CD8-positive, alpha-beta memory T cell (primary cell): ENCODE data around the gene DNAH1. TPM values are rescaled to one million over a fixed set of nuclear protein-coding genes. Genes with fewer than 3 reads are reported as not detected.

Source experiments
- CTCF ChIA-PET: fragments of 350-600 bp; sonication (Branson Sonifier 250); formaldehyde crosslinking; loops from one replicate; lab custom pipeline; 2021; ENCODE audit warnings: antibody characterized with exemption; lab: Charles Lee
- POLR2A ChIA-PET: fragments of 350-600 bp; sonication (Branson Sonifier 250); formaldehyde crosslinking; loops from one replicate; lab custom pipeline; 2021; ENCODE audit warnings: antibody characterized with exemption; lab: Charles Lee
- DNase-seq, 5 donors: peaks; one replicate each; pipeline versions ENCODE4 v3.0.0 to v3.0.0-alpha.2; 2020 to 2022; ENCODE audit warnings: mixed read lengths in 1 of 5
- H3K27ac ChIP-seq: one replicate; pipeline ENCODE4 v1.7.0; 2013; ENCODE audit warnings: low read depth, mild to moderate bottlenecking, low read length, moderate library complexity
- H3K27me3 ChIP-seq: 2 replicates; pipeline ENCODE4 v1.7.0; 2013; ENCODE audit warnings: low read length, mild to moderate bottlenecking; ENCODE audit not compliant: insufficient read depth, poor library complexity, severe bottlenecking
- H3K36me3 ChIP-seq: 2 replicates; pipeline ENCODE4 v1.7.0; 2013; ENCODE audit warnings: mild to moderate bottlenecking, low read length, moderate library complexity; ENCODE audit not compliant: insufficient read depth
- H3K4me1 ChIP-seq: 2 replicates; pipeline ENCODE4 v1.7.0; 2013; ENCODE audit warnings: mild to moderate bottlenecking, low read length, moderate library complexity; ENCODE audit not compliant: insufficient read depth
- H3K4me3 ChIP-seq: 2 replicates; pipeline ENCODE4 v1.7.0; 2013; ENCODE audit warnings: mild to moderate bottlenecking, low read length
- H3K9me3 ChIP-seq: 2 replicates; pipeline ENCODE4 v1.7.0; 2013; ENCODE audit warnings: mild to moderate bottlenecking, low read length
- H3K27ac Mint-ChIP-seq, 8 donors: one replicate each; pipeline ENCODE4 v1.8.0; 2020 to 2021; ENCODE audit warnings: mixed read lengths in 8 of 8, mild to moderate bottlenecking in 6 of 8, inconsistent platforms in 3 of 8, moderate library complexity in 3 of 8
- H3K27me3 Mint-ChIP-seq, 2 donors: one replicate each; pipeline ENCODE4 v1.8.0; 2020 to 2021; ENCODE audit warnings: mixed read lengths in 2 of 2, mild to moderate bottlenecking in 1 of 2, moderate library complexity in 1 of 2
- H3K36me3 Mint-ChIP-seq, 3 donors: one replicate each; pipeline ENCODE4 v1.8.0; 2020 to 2021; ENCODE audit warnings: mixed read lengths in 3 of 3, inconsistent platforms in 1 of 3, mild to moderate bottlenecking in 1 of 3
- H3K4me1 Mint-ChIP-seq, 3 donors: one replicate each; pipeline ENCODE4 v1.8.0; 2020 to 2021; ENCODE audit warnings: mixed read lengths in 3 of 3, inconsistent platforms in 1 of 3, mild to moderate bottlenecking in 1 of 3
- H3K4me3 Mint-ChIP-seq, 7 donors: one replicate each; pipeline ENCODE4 v1.8.0; 2020 to 2021; ENCODE audit warnings: mixed read lengths in 7 of 7, mild to moderate bottlenecking in 6 of 7, moderate library complexity in 4 of 7, inconsistent platforms in 2 of 7
- H3K9me3 Mint-ChIP-seq, 5 donors: one replicate each; pipeline ENCODE4 v1.8.0; 2020 to 2022; ENCODE audit warnings: mixed read lengths in 5 of 5, mild to moderate bottlenecking in 3 of 5, moderate library complexity in 2 of 5, inconsistent platforms in 1 of 5
- polyA plus RNA-seq: library from polyadenylated mRNA; unstranded; fragments of 300-500 nt; fragmentation: Illumina TruSeq; gene quantifications from one replicate; pipeline ENCODE4 v1.2.3, GENCODE V29; 2021
- total RNA-seq, 2 experiments: library from RNA; stranded (reverse); gene quantifications; one replicate each; pipeline ENCODE4 v1.2.3, GENCODE V29; 2021

Gene DNAH1
- total and polyA plus RNA-seq, 3 experiments from 2014 or later = 1.0 to 7.0 (median 7.0) TPM

DNA sequence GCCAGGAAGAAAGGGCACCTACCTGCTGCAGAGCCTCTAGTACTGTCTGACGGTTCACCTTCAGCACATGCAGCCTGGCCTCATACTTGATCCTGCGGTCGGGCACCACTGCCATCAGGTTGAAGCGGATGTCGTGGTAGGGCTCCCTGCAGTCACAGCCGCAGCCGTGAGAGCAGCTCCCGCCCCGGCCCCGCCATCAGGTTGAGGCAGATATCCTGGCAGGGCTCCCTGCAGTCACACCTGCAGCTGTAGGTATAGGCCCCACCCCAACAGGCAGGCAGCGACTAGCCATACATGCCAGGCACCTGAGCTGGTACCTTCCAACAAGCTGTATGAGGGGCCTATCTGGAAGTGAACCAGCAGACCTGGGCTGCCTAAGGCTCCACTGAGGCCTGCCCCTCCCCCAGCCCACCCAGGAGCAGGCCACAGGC is 90.1 kb downstream of the DNAH1 start:
- Mint-ChIP-seq H3K4me3 (peak overlapping the region in 1 of 7 donors; percentile 20), H3K36me3 (peaks cover 3 to 77% (median 4%) of the 10 kb centered on the region in 3 donors), H3K4me1 (peaks cover 19 to 31% (median 25%) of the 10 kb centered on the region in 3 donors), H3K9me3 (no peaks in the 10 kb centered on the region), H3K27me3 (no peaks in the 10 kb centered on the region), H3K27ac (peak overlapping the region in 2 of 8 donors; percentile 21 to 87)
- H3K36me3 ChIP-seq = peaks cover 67% of the 10 kb centered on the region
- peaks cover 27% of the 10 kb centered on the region for H3K4me1 ChIP-seq
- no peak overlapping the region for H3K27ac ChIP-seq
- H3K27me3 ChIP-seq = no peaks in the 10 kb centered on the region
- H3K4me3 ChIP-seq = no peak overlapping the region
- CTCF ChIA-PET = interaction anchor here (1.4 to 1.7 kb wide), 2 partner anchors 40 to 67 kb away, joined by 4 read pairs; no protein-coding TSS in a partner anchor
- POLR2A ChIA-PET = no interaction called here
- H3K9me3 ChIP-seq = no peaks in the 10 kb centered on the region
- peak in 1 of 5 donors; percentile 11 for DNase-seq

DNA sequence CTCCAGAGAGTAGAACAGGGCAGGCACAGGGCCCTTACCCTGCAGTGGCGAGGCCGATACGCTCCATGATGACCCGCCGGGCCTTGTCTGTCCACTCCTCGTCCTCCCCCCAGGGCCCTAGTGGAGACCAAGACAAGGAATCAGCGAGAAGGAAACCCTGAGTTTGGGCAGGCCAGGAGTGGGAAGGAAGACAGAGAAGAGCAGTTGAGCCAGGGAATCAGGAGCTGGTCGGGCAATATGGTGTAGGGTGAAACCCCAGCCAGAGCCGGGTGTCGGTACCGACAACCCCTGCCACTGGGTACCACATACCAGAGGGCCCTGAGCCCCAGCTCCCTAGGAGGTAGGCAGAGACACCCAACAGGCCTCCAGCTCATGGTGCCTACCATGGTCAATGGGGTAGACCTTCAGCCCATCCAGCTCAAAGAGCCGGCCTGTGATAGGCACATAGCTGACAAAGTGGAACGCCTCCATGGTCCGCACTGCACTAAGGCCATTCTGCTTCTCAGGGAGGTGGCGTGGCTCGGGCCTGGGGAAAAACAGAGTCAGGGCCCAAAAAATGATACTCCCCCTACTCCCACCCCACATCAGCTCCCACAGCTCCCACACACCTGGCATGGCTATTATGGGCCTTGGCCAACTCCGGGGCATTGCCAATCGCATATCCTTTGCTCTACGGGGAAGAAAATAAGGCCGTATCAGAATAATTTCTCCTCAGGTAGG is 90.8 kb downstream of the DNAH1 start:
- peaks cover 26 to 38% (median 32%) of the 10 kb centered on the region in 3 donors for H3K4me1 Mint-ChIP-seq
- peaks cover 34% of the 10 kb centered on the region for H3K4me1 ChIP-seq
- H3K9me3 ChIP-seq = no peaks in the 10 kb centered on the region
- peaks cover 63% of the 10 kb centered on the region for H3K36me3 ChIP-seq
- CTCF ChIA-PET = interaction anchor here (0.8 to 1.7 kb wide), 3 partner anchors 39 to 68 kb away, joined by 3 to 4 read pairs (median 4); no protein-coding TSS in a partner anchor
- peak overlapping the region in 2 of 7 donors; percentile 40 to 74 for H3K4me3 Mint-ChIP-seq
- no peaks in the 10 kb centered on the region for H3K9me3 Mint-ChIP-seq
- H3K4me3 ChIP-seq = no peak overlapping the region
- no peak overlapping the region for H3K27ac ChIP-seq
- H3K27ac Mint-ChIP-seq = peak overlapping the region in 3 of 8 donors; percentile 38 to 87 (median 81)
- H3K36me3 Mint-ChIP-seq = peaks cover 3 to 70% (median 4%) of the 10 kb centered on the region in 3 donors
- POLR2A ChIA-PET = no interaction called here
- H3K27me3 ChIP-seq = no peaks in the 10 kb centered on the region
- DNase-seq = no peak
- no peaks in the 10 kb centered on the region for H3K27me3 Mint-ChIP-seq

DNA sequence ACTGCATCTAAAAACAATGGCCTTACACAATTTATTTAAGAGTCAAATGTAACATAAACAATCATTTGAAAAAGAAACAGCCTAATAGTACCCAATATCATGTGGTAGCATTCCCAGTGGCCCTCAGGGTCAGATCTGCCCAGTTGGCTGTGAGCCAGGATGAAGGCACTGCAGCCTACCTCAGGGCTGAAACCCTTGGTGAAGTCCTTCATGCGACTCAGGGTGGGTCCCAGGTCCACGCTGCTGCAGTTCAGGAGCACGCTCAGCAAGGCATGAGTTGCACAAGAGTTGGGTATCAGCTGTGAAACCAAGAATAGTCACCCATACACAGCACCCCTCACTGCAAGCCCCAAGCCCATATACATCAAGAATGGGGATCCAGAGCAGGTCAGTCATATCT is 91.7 kb downstream of the DNAH1 start:
- peaks cover 41% of the 10 kb centered on the region for H3K4me1 ChIP-seq

DNA sequence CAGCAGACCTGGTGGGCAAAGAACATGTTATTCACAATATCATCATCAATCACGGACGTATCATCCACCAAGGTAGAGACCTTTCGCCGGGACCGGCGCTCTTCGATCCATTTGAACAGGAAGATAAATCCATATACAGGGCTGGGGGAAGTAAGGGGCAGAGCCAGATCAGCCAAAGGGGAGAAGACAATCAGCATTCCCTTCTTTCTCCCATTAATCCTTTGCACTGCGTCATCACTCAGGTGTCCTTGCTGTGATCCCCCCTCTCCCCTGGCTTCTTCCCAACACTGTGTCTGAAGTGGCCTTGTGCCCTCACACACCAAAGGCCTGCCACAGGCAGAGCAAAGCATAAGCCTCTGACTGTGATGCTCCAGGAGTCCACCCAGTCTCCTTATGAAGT is 92.3 kb downstream of the DNAH1 start:
- no peak for DNase-seq
- Mint-ChIP-seq H3K27ac (peak overlapping the region; percentile 81 to 97 (median 92)), H3K9me3 (no peaks in the 10 kb centered on the region), H3K27me3 (no peaks in the 10 kb centered on the region), H3K4me1 (peaks cover 32 to 48% (median 42%) of the 10 kb centered on the region in 3 donors), H3K36me3 (peaks cover 3 to 55% (median 4%) of the 10 kb centered on the region in 3 donors), H3K4me3 (peak overlapping the region; percentile 80 to 99 (median 91))
- ChIA-PET CTCF (no interaction called here), POLR2A (no interaction called here)
- Histone ChIP-seq H3K27me3 (no peaks in the 10 kb centered on the region), H3K9me3 (no peaks in the 10 kb centered on the region), H3K27ac (no peak overlapping the region), H3K36me3 (peaks cover 48% of the 10 kb centered on the region), H3K4me1 (peaks cover 41% of the 10 kb centered on the region), H3K4me3 (peak overlapping the region; percentile 83)

More for the DNA sequence above, 91.7 kb downstream of the DNAH1 start:
- H3K4me3 ChIP-seq = no peak overlapping the region
- POLR2A ChIA-PET = no interaction called here
- no peak for DNase-seq
- H3K9me3 ChIP-seq = no peaks in the 10 kb centered on the region
- Mint-ChIP-seq H3K4me1 (peaks cover 32 to 47% (median 38%) of the 10 kb centered on the region in 3 donors), H3K27ac (peak overlapping the region in 7 of 8 donors; percentile 32 to 97 (median 90)), H3K4me3 (peak overlapping the region in 5 of 7 donors; percentile 80 to 99 (median 91)), H3K36me3 (peaks cover 3 to 62% (median 4%) of the 10 kb centered on the region in 3 donors), H3K9me3 (no peaks in the 10 kb centered on the region), H3K27me3 (no peaks in the 10 kb centered on the region)
- no peaks in the 10 kb centered on the region for H3K27me3 ChIP-seq
- no peak overlapping the region for H3K27ac ChIP-seq
- peaks cover 55% of the 10 kb centered on the region for H3K36me3 ChIP-seq
- CTCF ChIA-PET = interaction anchor here (0.8 kb wide), 1 partner anchor 39 kb away, joined by 3 read pairs; no protein-coding TSS in a partner anchor

DNA sequence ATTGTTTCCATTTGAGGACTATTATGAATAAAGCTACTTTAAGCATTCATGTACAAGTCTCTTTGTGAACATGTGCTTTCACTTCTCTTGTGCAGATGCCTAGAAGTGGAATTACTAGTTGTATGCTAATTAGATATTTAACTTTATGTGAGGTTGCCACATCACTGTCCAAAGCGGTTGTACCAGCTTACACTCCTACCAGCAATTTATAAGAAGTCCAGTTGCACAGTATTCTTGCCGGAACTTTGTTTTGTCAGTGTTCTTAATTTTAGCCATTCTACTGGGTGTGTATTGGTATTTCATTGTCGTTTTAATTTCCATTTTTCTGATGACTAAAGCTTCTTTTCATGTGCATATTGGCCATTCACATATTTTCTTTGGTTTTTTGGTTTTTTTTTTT is 99.7 kb downstream of the DNAH1 start:
- ChIA-PET POLR2A (no interaction called here), CTCF (interaction anchor here (1.3 kb wide), 1 partner anchor 31 kb away, joined by 5 read pairs; no protein-coding TSS in a partner anchor)
- H3K36me3 ChIP-seq = no peaks in the 10 kb centered on the region
- DNase-seq = no peak
- peak overlapping the region in 1 of 8 donors; percentile 29 for H3K27ac Mint-ChIP-seq
- H3K9me3 ChIP-seq = no peaks in the 10 kb centered on the region
- no peaks in the 10 kb centered on the region for H3K9me3 Mint-ChIP-seq
- H3K4me3 Mint-ChIP-seq = no peak overlapping the region
- no peaks in the 10 kb centered on the region for H3K27me3 ChIP-seq
- H3K27ac ChIP-seq = no peak overlapping the region
- H3K4me3 ChIP-seq = no peak overlapping the region
- peaks cover 17 to 35% (median 26%) of the 10 kb centered on the region in 3 donors for H3K4me1 Mint-ChIP-seq
- H3K4me1 ChIP-seq = peaks cover 18% of the 10 kb centered on the region
- no peaks in the 10 kb centered on the region for H3K27me3 Mint-ChIP-seq
- peaks cover 0 to 28% (median 4%) of the 10 kb centered on the region in 3 donors for H3K36me3 Mint-ChIP-seq

DNA sequence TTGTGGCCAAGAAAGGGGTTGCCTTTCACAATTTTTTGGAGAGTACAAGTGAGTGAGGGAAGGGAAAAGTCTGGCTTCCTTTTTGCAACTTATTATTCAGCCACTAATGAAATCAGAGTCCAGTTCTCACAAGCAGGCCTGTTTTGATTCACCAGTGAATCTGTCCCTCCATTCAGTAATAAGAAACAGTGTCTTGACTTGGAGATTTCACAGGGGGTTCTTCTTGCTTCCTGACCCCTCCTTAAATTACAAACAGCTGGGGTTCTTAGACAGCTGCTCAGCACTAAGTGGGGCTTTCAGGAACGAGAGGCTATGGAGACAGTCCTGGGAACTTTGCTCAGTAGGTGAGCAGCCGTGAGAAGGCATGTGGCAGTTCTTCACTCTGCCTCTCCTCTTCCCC is 104.3 kb downstream of the DNAH1 start:
- Histone ChIP-seq H3K36me3 (no peaks in the 10 kb centered on the region), H3K4me1 (no peaks in the 10 kb centered on the region), H3K27ac (no peak overlapping the region), H3K9me3 (no peaks in the 10 kb centered on the region), H3K27me3 (no peaks in the 10 kb centered on the region), H3K4me3 (no peak overlapping the region)
- Mint-ChIP-seq H3K36me3 (peaks cover 0 to 22% (median 7%) of the 10 kb centered on the region in 3 donors), H3K4me3 (no peak overlapping the region), H3K9me3 (no peaks in the 10 kb centered on the region), H3K27me3 (no peaks in the 10 kb centered on the region), H3K4me1 (peaks cover 0 to 7% (median 4%) of the 10 kb centered on the region in 3 donors), H3K27ac (no peak overlapping the region)
- DNase-seq = no peak
- POLR2A ChIA-PET = no interaction called here
- CTCF ChIA-PET = interaction anchor here (1.6 kb wide), 1 partner anchor 27 kb away, joined by 3 read pairs; no protein-coding TSS in a partner anchor

DNA sequence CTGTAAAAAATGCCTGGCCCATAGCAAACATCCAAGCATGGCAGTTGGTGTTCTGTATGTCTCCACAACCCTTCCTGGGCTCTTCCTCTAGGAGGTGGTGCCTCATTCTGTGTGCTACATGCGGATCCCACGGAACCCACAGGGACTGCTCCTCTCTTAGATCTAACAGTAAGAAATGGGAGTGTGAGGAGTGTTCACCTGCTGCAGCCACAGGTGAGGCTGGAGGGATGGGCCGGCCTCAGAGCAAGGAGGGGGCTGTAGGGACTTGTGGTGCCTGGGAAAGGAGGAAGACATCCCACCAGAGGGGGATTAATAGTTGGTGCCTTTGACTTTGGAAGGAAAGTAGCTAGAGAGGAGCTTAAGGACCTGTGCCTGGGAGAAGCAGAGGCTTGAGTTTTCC is 106.5 kb downstream of the DNAH1 start:
- DNase-seq = no peak
- H3K36me3 Mint-ChIP-seq = peaks cover 0 to 13% (median 7%) of the 10 kb centered on the region in 3 donors
- no peak overlapping the region for H3K27ac ChIP-seq
- no peaks in the 10 kb centered on the region for H3K27me3 ChIP-seq
- H3K4me3 ChIP-seq = no peak overlapping the region
- H3K27ac Mint-ChIP-seq = peak overlapping the region in 2 of 8 donors; percentile 23
- no peaks in the 10 kb centered on the region for H3K36me3 ChIP-seq
- POLR2A ChIA-PET = no interaction called here
- H3K9me3 Mint-ChIP-seq = no peaks in the 10 kb centered on the region
- CTCF ChIA-PET = interaction anchor here (3.8 kb wide), 1 partner anchor 10 kb away, joined by 24 read pairs; no protein-coding TSS in a partner anchor
- no peaks in the 10 kb centered on the region for H3K9me3 ChIP-seq
- no peaks in the 10 kb centered on the region for H3K27me3 Mint-ChIP-seq
- H3K4me1 ChIP-seq = no peaks in the 10 kb centered on the region
- H3K4me1 Mint-ChIP-seq = no peaks in the 10 kb centered on the region
- no peak overlapping the region for H3K4me3 Mint-ChIP-seq

DNA sequence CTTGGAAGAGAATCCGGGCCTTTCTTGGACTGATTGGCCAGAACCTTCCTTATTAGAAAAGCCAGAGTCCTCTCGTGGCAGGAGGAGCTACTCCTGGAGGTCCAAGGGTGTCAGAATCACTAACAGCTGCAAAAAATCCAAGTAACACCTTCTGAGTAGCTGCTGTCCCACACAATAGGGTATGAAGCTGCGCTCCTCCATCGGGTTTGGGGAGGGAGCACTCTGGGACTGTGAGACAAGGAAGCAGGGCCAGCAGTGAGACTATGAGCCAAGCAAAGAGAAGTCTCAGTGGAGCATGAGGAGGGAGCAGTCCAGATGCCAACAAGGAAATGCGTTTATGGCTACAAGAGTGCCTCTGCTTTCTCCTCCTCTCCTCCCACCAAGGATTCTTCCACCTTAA is 107.1 kb downstream of the DNAH1 start:
- Histone ChIP-seq H3K27me3 (no peaks in the 10 kb centered on the region), H3K36me3 (no peaks in the 10 kb centered on the region), H3K4me3 (no peak overlapping the region), H3K9me3 (no peaks in the 10 kb centered on the region), H3K4me1 (no peaks in the 10 kb centered on the region), H3K27ac (no peak overlapping the region)
- no peaks in the 10 kb centered on the region for H3K27me3 Mint-ChIP-seq
- ChIA-PET POLR2A (no interaction called here), CTCF (interaction anchor here (3.8 kb wide), 1 partner anchor 11 kb away, joined by 24 read pairs; no protein-coding TSS in a partner anchor)
- peaks cover 0 to 13% (median 7%) of the 10 kb centered on the region in 3 donors for H3K36me3 Mint-ChIP-seq
- H3K4me3 Mint-ChIP-seq = no peak overlapping the region
- DNase-seq = no peak
- H3K27ac Mint-ChIP-seq = peak overlapping the region in 1 of 8 donors; percentile 37
- H3K9me3 Mint-ChIP-seq = no peaks in the 10 kb centered on the region
- no peaks in the 10 kb centered on the region for H3K4me1 Mint-ChIP-seq
